Activated naive CD8-positive, alpha-beta T cell treated with anti-CD3 and anti-CD28 coated beads, Interleukin-2, amount 50 U/mL, for 24 hours (primary cell): ENCODE measurements around the gene MYO5B.
A peak's percentile ranks its signal among the peaks of the same experiment; 100 is the strongest.
"Not testable (repeated sequence)": the region's sequence is repeated elsewhere in the genome, so short reads cannot be mapped to it uniquely, and the experiment has no call there.

Experiments
- ATAC-seq: fragments of 150-1000 bp; cut with Tn5 transposase; one replicate; pipeline ENCODE4 v1.10.0; 2021
- DNase-seq: peaks from one replicate; pipeline ENCODE4 v3.0.0; 2021
- H3K27ac Mint-ChIP-seq: one replicate; pipeline ENCODE4 v1.8.0; 2021; ENCODE audit warnings: mild to moderate bottlenecking, mixed read lengths
- H3K27me3 Mint-ChIP-seq: one replicate; pipeline ENCODE4 v1.8.0; 2021; ENCODE audit warnings: mixed read lengths
- H3K36me3 Mint-ChIP-seq: one replicate; pipeline ENCODE4 v1.8.0; 2021; ENCODE audit warnings: low read depth, mixed read lengths
- H3K4me1 Mint-ChIP-seq: one replicate; pipeline ENCODE4 v1.8.0; 2021; ENCODE audit warnings: mixed read lengths
- H3K4me3 Mint-ChIP-seq: one replicate; pipeline ENCODE4 v1.8.0; 2021; ENCODE audit warnings: mild to moderate bottlenecking, moderate library complexity, mixed read lengths
- H3K9me3 Mint-ChIP-seq: one replicate; pipeline ENCODE4 v1.8.0; 2021; ENCODE audit warnings: mixed read lengths

Gene MYO5B

GRCh38 chr18:49904871-49905555 lies 289.9 kb downstream of the MYO5B start:
- DNase-seq: no peak

GRCh38 chr18:49901862-49902340 lies 293.0 kb downstream of the MYO5B start:
- Mint-ChIP-seq H3K36me3 (no peaks in the 10 kb centered on the region), H3K27me3 (peaks cover 2% of the 10 kb centered on the region), H3K9me3 (no peaks in the 10 kb centered on the region), H3K4me1 (no peaks in the 10 kb centered on the region), H3K4me3 (no peak overlapping the region), H3K27ac (no peak overlapping the region)
- DNase-seq (no peak), ATAC-seq (no peak)

More at GRCh38 chr18:49904871-49905555, 289.9 kb downstream of the MYO5B start:
- H3K4me1 Mint-ChIP-seq: no peaks in the 10 kb centered on the region
- no peaks in the 10 kb centered on the region for H3K36me3 Mint-ChIP-seq
- H3K27ac Mint-ChIP-seq: no peak overlapping the region
- no peak for ATAC-seq
- no peaks in the 10 kb centered on the region for H3K9me3 Mint-ChIP-seq
- H3K27me3 Mint-ChIP-seq: peaks cover 2% of the 10 kb centered on the region
- H3K4me3 Mint-ChIP-seq: no peak overlapping the region

- Mint-ChIP-seq H3K27ac (no peak overlapping the region), H3K36me3 (no peaks in the 10 kb centered on the region), H3K4me3 (no peak overlapping the region), H3K9me3 (no peaks in the 10 kb centered on the region), H3K4me1 (no peaks in the 10 kb centered on the region), H3K27me3 (peaks cover 2% of the 10 kb centered on the region)
- ATAC-seq (no peak), DNase-seq (no peak)
Observed at GRCh38 chr18:49899657-49900330, 295.2 kb downstream of the MYO5B start.

GRCh38 chr18:49898421-49898820 lies 296.5 kb downstream of the MYO5B start:
- H3K27ac Mint-ChIP-seq: no peak overlapping the region
- ATAC-seq: no peak
- no peaks in the 10 kb centered on the region for H3K4me1 Mint-ChIP-seq

GRCh38 chr18:49894517-49895226 lies 300.3 kb downstream of the MYO5B start:
- Mint-ChIP-seq H3K4me1 (no peaks in the 10 kb centered on the region), H3K36me3 (no peaks in the 10 kb centered on the region), H3K9me3 (no peaks in the 10 kb centered on the region), H3K27me3 (no peaks in the 10 kb centered on the region), H3K4me3 (no peak overlapping the region), H3K27ac (no peak overlapping the region)
- ATAC-seq: no peak
- DNase-seq: no peak

More at GRCh38 chr18:49898421-49898820, 296.5 kb downstream of the MYO5B start:
- Mint-ChIP-seq H3K9me3 (no peaks in the 10 kb centered on the region), H3K4me3 (no peak overlapping the region), H3K36me3 (no peaks in the 10 kb centered on the region), H3K27me3 (peaks cover 2% of the 10 kb centered on the region)
- DNase-seq: peak; percentile 63

GRCh38 chr18:49893036-49893435 lies 301.9 kb downstream of the MYO5B start:
- H3K4me3 Mint-ChIP-seq: no peak overlapping the region
- DNase-seq: no peak
- ATAC-seq: no peak
- H3K27ac Mint-ChIP-seq: no peak overlapping the region
- no peaks in the 10 kb centered on the region for H3K4me1 Mint-ChIP-seq
- peaks cover 3% of the 10 kb centered on the region for H3K27me3 Mint-ChIP-seq
- H3K9me3 Mint-ChIP-seq: no peaks in the 10 kb centered on the region
- H3K36me3 Mint-ChIP-seq: no peaks in the 10 kb centered on the region

GRCh38 chr18:49892148-49892924 lies 302.6 kb downstream of the MYO5B start:
- H3K4me3 Mint-ChIP-seq: no peak overlapping the region
- H3K9me3 Mint-ChIP-seq: no peaks in the 10 kb centered on the region
- H3K36me3 Mint-ChIP-seq: no peaks in the 10 kb centered on the region

GRCh38 chr18:49890041-49890440 lies 304.9 kb downstream of the MYO5B start:
- no peak for ATAC-seq
- H3K27ac Mint-ChIP-seq: no peak overlapping the region
- H3K4me3 Mint-ChIP-seq: no peak overlapping the region
- H3K36me3 Mint-ChIP-seq: no peaks in the 10 kb centered on the region
- no peaks in the 10 kb centered on the region for H3K9me3 Mint-ChIP-seq
- no peak for DNase-seq
- H3K27me3 Mint-ChIP-seq: peaks cover 3% of the 10 kb centered on the region
- no peaks in the 10 kb centered on the region for H3K4me1 Mint-ChIP-seq

More at GRCh38 chr18:49892148-49892924, 302.6 kb downstream of the MYO5B start:
- Mint-ChIP-seq H3K4me1 (no peaks in the 10 kb centered on the region), H3K27ac (no peak overlapping the region), H3K27me3 (peaks cover 3% of the 10 kb centered on the region)
- no peak for ATAC-seq
- no peak for DNase-seq

GRCh38 chr18:49889552-49889951 lies 305.4 kb downstream of the MYO5B start:
- H3K27me3 Mint-ChIP-seq, H3K36me3 Mint-ChIP-seq, ATAC-seq, H3K4me3 Mint-ChIP-seq, H3K4me1 Mint-ChIP-seq, H3K9me3 Mint-ChIP-seq, DNase-seq, H3K27ac Mint-ChIP-seq: not testable (repeated sequence)

- ATAC-seq (peak; percentile 75), DNase-seq (no peak)
- Mint-ChIP-seq H3K36me3 (no peaks in the 10 kb centered on the region), H3K27ac (no peak overlapping the region), H3K27me3 (peaks cover 4% of the 10 kb centered on the region), H3K9me3 (no peaks in the 10 kb centered on the region), H3K4me1 (no peaks in the 10 kb centered on the region), H3K4me3 (no peak overlapping the region)
Observed at GRCh38 chr18:49886891-49887764, 307.8 kb downstream of the MYO5B start.

- DNase-seq: no peak
- no peak for ATAC-seq
- Mint-ChIP-seq H3K4me3 (no peak overlapping the region), H3K27me3 (peaks cover 7% of the 10 kb centered on the region), H3K9me3 (no peaks in the 10 kb centered on the region), H3K36me3 (no peaks in the 10 kb centered on the region), H3K27ac (no peak overlapping the region), H3K4me1 (no peaks in the 10 kb centered on the region)
Observed at GRCh38 chr18:49884959-49885358, 310.0 kb downstream of the MYO5B start.

- Mint-ChIP-seq H3K4me1 (no peaks in the 10 kb centered on the region), H3K9me3 (no peaks in the 10 kb centered on the region), H3K27me3 (peaks cover 7% of the 10 kb centered on the region), H3K27ac (no peak overlapping the region), H3K4me3 (no peak overlapping the region), H3K36me3 (no peaks in the 10 kb centered on the region)
- DNase-seq (no peak), ATAC-seq (no peak)
Observed at GRCh38 chr18:49884465-49884864, 310.5 kb downstream of the MYO5B start.

GRCh38 chr18:49880661-49881060 lies 314.3 kb downstream of the MYO5B start:
- DNase-seq (no peak), ATAC-seq (no peak)
- Mint-ChIP-seq H3K27ac (no peak overlapping the region), H3K27me3 (peaks cover 8% of the 10 kb centered on the region), H3K4me3 (no peak overlapping the region), H3K9me3 (no peaks in the 10 kb centered on the region), H3K4me1 (no peaks in the 10 kb centered on the region), H3K36me3 (no peaks in the 10 kb centered on the region)

- DNase-seq (no peak), ATAC-seq (no peak)
- Mint-ChIP-seq H3K27ac (no peak overlapping the region), H3K36me3 (no peaks in the 10 kb centered on the region), H3K4me1 (peaks cover 3% of the 10 kb centered on the region), H3K9me3 (no peaks in the 10 kb centered on the region), H3K4me3 (no peak overlapping the region), H3K27me3 (peaks cover 8% of the 10 kb centered on the region)
Observed at GRCh38 chr18:49879271-49879580, 315.7 kb downstream of the MYO5B start.
